Left colon (tissue), 2 donors: ENCODE measurements around the gene ENTREP1. TPM values are rescaled to one million over a fixed set of nuclear protein-coding genes. Genes with fewer than 3 reads are reported as not detected.
"Not testable (repeated sequence)": the region's sequence is repeated elsewhere in the genome, so short reads cannot be mapped to it uniquely, and the experiment has no call there.

Source experiments
- ATAC-seq: fragments of 200-7000 bp; cut with Tn5 transposase; one replicate; pipeline ENCODE4 v1.9.1; 2020; ENCODE audit warnings: mild to moderate bottlenecking, moderate library complexity
- DNase-seq, 2 donors: peaks; one replicate each; pipeline ENCODE4 v3.0.0-alpha.2; 2020
- intact Hi-C, 2 donors: fragments of 100-400 bp; cut with DNase I in 1 of 2; cut with micrococcal nuclease in 1 of 2; formaldehyde crosslinking; loops; one replicate each; pipeline versions ENCODE4 v1.11.2 to v1.14.0; 2022; cut with DNase I, micrococcal nuclease
- total RNA-seq, 2 donors: library from RNA; stranded (reverse); fragmentation: NEBNext Ultra II Directional; extraction: Animal tissue kit (Norgen Biotek cat#: 25700); gene quantifications; one replicate each; pipeline ENCODE4 v1.2.1, GENCODE V29; 2021
- donor health status: DM: no; HTN: no; CAD: no.
- donor health status: DM: yes; HTN: yes; CAD: no.

Gene ENTREP1
- total RNA-seq, 2 donors from 2014 or later = 1.8 to 6.2 TPM

DNA sequence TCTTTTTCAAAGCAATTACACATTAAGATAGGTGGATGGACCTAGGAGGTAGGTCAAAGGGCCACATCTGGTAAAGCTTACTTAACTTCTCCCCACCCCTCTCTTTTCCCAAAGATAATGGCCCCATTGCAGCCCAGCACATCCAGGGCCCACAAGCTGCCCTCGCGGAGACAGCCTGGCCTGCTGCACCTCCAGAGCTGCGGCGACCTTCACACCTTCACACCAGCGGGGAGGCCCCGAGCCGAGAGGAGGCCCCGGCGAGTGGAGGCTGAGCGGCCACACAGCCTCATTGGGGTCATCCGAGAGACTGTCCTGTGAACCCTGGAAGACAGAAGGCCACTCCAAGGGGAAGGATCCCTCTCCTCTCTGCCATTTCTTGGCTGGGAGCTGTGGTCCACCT lies 66.5 kb downstream of the ENTREP1 start:
- no peak for ATAC-seq
- intact Hi-C loops = no loop called here
- no peak for DNase-seq

DNA sequence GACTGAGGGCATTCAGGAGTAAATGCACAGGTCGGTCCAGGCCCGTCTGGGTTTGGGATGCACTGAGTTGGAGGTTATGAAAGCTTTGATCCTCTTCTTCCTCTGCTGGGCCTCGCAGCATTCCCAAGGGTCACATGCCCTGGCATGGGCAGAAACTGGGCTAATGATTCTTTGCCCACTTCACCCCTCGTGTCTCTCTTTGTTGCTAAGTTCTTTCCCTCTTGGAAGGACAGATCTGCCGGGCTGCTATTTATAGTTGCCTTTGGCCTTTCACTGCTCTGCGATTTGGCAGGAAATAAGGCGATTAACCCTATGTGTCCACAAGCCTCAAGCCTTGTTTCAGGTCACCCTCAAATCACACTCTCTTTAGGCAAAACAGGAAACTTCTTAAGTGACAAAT lies 66.9 kb downstream of the ENTREP1 start:
- no peak for DNase-seq
- ATAC-seq = no peak
- intact Hi-C loops = no loop called here

DNA sequence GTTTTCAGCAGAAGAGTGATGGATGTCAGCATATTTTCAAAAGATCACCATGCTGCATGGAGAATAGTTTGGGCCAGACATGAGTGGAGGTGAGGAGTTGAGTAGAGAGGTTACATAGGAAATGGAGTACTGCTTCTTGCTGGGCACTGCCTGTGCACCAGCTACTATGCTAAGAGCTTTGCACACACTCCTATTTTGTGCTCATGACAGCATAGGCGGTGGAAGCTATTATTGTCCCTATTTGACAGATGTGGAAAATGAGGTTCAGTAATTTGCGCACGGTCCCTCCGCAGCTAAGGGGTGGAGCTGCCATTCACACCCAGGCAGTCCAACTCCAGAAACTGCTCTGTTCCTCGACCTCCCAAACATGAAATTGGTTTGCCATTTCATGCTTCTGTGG lies 67.8 kb downstream of the ENTREP1 start:
- intact Hi-C loops = no loop called here
- DNase-seq (no peak), ATAC-seq (no peak)

DNA sequence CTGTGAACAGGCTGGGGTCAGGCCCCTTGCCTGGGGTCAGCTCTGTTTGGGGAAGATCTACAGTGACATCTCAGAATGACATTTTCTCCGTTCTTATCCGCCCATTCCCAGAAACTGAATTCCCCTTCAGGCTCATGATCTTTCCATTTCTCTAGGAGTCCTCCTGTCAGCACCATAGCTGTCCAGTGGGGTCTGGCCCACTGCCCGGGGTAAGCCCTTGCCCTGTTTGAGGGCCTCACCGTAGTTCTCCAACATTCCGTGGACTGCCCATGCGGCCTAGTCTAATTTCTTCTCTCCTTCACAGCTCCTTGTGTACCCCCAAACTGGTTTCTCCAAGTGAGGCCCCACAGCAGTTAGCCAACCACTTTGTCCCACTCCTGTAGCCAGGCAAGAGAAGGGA lies 68.4 kb downstream of the ENTREP1 start:
- intact Hi-C loops = no loop called here
- ATAC-seq (no peak), DNase-seq (no peak)

DNA sequence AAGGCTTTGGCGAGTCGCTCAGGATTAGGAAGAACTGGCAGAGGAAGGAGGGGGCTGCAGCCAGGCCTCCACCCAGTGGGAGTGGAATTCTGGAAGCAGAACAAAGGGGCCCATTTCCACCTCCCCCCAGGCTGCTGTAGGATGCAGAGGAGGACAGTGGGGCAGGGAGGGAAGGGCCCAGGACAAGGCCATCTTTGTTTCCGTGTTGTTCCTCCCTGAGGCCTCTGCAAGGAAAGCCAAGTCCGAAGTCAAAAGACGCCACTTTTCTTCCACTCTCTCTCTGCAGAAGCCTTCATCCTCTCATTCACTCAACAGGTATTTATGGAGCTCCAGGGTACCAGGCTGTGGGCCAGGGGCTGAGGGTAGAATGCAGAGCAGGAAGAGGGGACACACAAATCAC lies 70.7 kb downstream of the ENTREP1 start:
- intact Hi-C loops = no loop called here
- no peak for DNase-seq
- ATAC-seq = no peak

DNA sequence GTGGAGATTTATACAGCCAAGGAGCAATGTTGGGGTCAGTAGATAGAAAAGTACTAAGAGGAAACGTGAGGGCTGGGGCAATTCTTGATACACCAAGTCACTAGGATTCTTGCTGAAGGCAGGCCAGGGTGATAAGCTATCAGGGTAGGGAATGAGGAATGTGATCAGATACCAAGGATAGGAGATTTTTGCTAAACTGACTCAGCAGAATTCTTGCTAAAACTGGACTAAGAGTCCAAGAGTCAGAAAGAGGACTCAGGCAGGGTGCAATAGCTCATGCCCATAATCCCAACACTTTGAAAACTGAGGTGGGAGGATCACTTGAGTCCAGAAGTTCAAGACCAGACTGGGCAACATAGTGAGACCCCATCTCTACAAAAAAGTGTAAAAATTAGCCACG lies 71.7 kb downstream of the ENTREP1 start:
- no peak for DNase-seq
- no peak for ATAC-seq
- intact Hi-C loops = no loop called here

DNA sequence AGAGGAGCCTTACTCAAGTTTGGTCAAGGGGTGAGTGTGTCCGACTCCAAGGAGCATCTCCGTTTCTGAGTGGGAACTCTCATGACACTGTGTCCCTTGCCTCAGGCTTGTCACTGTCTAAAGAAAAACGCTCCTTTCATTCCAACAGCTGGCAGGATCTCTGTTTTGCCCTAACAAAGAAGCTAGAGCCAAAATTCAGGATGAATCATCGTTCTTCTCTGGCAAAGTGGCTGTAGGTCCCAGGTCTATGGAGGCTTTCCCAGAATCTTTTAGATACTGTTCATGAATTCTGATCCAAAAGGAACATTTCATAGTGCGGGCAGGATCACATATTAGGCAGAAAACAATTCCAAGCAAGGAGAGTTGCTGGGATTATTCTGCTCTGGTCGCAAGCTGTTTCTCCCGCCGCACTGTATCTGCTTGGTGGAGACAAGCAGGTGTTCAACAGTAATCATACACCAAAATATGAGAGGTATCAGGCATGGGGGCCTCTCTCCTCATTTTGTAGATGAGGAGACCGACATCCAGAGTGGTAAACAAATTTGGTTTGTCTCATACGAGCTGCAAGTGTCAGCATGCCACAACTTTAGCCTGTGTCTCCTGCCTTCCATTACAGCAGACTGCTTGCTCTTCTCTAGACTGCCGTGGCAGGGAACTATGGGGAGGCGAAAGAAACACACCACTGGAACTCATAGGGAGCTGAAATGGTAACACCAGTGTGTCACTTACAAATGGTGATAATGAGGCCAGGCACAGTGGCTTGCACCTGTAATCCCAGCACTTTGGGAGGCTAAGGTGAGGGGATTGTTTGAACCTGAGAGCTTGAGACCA lies 72.6 kb downstream of the ENTREP1 start:
- no peak for ATAC-seq
- intact Hi-C loops = no loop called here

DNA sequence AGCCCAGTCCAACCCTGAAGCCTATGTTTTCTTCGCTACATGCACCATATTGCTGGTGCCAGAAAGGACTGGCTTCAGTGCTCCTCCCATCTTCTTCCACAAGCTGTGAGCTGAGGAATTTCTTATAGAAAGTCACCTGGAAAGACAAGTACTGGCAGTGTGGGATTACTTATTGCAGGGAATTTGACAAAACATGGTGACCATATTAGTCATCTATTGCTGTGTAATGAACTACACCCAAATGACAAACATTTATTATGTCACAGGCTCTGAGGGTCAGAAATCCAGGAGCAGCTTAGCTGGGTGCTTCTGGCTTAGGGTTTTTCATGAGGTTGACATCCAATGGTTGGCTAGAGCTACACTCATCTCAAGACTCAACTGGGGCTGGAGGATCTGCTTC lies 75.5 kb downstream of the ENTREP1 start:
- intact Hi-C loops = no loop called here
- DNase-seq = no peak
- no peak for ATAC-seq

More for the DNA sequence above, 72.6 kb downstream of the ENTREP1 start:
- DNase-seq = no peak

DNA sequence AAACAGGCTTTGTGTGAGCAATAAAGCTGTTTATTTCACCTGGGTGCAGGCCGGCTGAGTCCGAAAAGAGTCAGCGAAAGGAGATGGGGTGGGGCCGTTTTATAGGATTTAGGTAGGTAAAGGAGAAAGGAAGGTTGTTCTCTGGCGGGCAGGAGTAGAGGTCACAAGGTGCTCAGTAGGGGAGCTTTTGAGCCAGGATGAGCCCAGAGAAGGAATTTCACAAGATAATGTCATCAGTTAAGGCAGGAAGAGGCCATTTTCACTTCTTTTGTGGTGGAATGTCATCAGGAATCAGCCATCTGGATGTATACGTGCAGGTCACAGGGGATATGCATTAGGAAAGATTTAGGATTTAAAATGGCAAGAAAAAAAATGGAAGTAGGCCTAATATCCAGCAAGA lies 84.9 kb downstream of the ENTREP1 start:
- intact Hi-C loops, DNase-seq, ATAC-seq: not testable (repeated sequence)

DNA sequence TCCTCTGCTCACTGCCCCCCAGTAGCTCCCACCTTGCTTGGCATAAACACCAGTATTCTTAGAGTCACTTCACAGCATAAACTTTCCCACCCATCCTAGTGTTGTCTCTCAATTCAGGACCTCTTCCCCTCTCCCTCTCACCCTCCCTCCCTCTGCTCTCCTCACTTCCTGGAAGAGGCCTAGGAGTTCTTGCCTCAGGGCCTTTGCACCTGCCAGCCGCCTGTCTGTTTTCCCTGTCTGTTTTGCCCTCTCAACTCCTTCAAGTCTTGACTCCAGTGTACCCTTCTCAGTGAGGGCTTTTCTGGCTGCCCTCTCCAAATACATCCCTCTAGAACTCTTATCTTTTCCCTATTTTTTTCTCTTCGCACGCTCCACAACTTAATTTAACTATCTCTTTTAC lies 86.2 kb downstream of the ENTREP1 start:
- ATAC-seq (no peak), DNase-seq (no peak)
- intact Hi-C loops = no loop called here

DNA sequence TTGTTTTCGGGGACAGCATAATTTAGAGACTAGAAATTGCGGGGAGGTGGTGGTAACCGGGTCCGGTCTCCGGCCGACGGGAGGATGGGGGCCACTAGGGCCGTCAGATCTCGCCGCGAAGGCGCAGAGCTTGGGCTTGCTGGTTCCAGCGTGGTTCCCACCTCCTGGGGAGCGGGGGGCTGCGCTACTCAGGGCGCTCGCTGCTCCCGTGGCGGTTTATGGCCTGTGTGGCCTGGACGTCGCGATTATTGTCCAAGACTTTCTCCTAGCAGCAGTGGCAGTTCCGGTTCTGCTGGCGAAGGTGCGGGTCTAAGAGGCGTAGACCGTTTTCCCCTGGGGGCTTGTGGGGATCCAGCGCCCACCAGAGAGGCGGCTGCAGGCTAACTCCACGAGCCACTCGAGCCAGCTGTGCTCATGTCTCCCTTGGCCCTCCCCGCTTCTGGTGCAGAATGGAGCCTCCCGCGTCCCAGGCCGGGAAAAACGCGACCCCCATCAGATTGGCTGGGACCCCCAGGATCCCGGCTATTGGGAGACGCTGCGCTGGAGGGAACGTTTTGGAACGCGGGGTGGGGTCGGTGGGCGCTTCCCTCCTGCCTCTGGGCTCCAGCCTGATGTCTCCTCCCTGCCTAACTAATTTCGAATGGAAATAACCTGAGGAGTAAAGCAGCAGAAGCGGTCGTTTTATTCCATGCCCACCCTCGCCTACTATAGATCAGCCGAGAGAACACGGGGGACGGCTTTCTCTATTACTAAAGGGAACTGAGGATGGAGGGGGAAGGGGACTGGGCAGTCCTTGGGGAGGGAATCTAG lies 87.1 kb downstream of the ENTREP1 start:
- intact Hi-C loops = no loop called here
- no peak for ATAC-seq
- no peak for DNase-seq

DNA sequence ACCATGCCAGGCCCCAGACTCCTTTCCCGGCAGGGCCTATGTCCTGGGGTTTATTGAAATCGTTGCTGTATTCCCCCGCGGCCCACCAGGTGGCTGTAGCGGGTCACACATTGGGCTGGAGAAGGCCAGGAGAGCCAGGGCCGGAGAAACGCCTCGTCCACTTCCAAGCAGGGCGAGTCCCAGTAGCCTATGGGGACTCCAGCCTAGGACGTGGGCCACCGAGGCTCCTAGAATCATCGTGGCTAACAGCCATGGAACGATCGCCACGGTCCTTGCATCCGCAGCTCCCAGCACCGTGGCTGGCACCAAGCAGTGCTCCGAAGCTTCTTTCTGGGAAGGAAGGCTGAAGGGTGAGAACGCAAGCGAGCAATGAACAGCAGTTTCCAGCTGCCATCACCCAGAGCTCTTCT lies 87.7 kb downstream of the ENTREP1 start:
- ATAC-seq = peak; percentile 74
- intact Hi-C loops = no loop called here
- DNase-seq = peak in 1 of 2 donors; percentile 45

DNA sequence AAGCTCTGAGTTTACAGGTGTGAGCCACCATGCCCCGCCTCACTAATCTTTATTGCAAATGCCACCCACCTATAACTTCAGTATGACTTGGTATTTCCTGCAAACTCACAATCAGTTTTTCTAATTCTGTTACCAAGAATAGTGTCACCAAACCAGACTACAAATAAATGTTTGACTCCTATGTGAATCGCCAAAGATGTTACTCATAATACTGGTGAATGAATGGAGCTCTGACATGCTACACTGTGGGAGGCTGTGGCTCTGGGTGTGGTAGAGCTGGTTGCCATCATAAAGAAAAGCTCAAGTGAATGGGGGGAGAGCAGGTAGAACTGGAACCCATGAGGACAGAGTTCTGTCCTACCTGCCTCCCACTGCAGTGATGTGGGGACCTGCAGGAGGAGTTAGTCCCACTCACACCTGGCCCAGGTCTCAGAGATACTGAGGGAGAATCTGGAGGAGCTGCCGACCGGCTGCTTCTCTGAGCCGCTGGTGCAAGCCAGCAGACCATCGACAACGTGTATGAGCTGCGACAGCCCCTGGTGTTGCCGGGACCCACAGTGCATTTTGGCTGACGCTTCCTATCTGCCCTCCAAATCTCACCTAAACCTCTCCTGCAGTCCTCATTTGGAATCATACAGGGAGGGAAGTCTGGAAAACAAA lies 95.7 kb downstream of the ENTREP1 start:
- DNase-seq (no peak), ATAC-seq (peak; percentile 45)
- intact Hi-C loops = loop anchor here in 1 of 2 donors (5.0 kb wide), 1 partner anchor 457 kb away; no protein-coding TSS in a partner anchor

DNA sequence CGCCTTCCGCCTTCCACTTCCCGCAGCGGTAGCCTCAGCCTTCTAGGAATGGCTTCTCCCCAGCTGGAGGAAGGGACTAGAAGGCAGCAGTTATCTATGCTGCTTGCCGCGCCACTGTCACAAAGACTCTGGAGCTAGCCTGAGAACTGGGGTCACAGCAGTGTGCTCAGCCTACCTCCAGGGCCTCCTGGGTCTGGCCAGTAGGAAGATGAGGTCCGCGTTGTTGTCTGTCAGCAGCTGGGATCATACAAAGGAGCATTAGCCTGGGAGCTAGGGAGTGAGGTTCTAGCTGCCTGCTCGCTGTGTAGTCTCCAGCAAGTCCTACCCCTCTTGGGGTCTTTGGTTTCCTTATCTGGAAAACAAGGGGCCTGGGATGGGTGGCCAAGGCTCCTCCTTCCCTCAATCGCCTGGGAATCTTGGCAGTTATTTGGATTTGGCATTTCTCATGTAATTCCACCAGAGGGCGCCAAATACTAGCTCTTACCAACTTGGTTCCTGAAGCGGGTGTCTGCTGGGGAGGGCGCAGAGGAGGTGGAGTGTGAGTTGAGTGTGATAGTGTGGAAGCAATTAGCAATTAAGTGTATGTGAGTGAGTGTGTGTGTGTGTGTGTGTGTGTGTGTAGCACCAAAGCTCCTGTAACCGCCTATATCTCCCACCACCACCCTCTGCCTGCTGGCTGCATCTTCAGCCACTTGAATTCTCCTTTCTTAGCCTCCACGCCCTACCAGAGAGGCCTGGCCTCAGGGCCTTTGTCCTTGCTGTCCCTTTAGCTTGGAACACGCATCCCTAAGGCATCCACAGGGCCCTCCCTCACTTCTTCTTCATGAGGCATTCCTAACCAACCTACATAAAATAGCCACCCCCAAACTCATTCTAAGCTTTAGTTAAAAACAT lies 97.1 kb downstream of the ENTREP1 start:
- ATAC-seq = peak; percentile 85

DNA sequence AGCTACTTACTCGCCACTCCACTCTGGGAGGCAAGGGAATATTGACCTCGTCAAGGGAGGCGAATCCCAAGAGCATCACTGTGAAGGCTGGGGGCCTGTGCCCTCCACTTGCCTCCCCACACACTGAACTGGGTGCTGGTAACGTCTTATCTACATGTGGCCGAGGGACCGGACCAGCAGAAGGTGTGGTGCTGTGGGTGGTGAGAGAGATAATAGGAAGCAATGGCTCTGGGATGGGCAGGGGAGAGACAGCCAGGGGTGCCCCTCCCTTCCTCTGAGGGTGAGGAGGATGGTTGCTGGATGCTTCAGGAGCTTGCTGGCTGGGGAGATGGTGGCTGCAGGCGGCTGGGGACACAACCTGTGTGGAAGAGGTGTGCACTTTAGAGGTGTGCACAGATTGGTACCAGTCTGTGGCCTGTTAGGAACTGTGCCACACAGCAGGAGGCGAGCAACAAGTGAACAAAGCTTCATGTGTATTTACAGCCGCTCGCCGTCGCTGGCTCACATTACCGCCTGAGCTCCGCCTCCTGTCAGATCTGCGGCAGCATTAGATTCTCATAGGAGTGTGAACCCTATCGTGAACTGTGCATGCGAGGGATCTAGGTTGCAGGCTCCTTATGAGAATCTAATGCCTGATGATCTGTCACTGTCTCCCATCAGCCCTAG lies 100.3 kb downstream of the ENTREP1 start:
- ATAC-seq (no peak), DNase-seq (no peak)
- intact Hi-C loops = loop anchor here in 1 of 2 donors (5.0 kb wide), 1 partner anchor 122 kb away; no protein-coding TSS in a partner anchor

More for the DNA sequence above, 97.1 kb downstream of the ENTREP1 start:
- peak; percentile 36 for DNase-seq
- intact Hi-C loops = loop anchor here in 1 of 2 donors (2.0 to 5.0 kb wide), 2 partner anchors 127 to 455 kb away; no protein-coding TSS in a partner anchor

DNA sequence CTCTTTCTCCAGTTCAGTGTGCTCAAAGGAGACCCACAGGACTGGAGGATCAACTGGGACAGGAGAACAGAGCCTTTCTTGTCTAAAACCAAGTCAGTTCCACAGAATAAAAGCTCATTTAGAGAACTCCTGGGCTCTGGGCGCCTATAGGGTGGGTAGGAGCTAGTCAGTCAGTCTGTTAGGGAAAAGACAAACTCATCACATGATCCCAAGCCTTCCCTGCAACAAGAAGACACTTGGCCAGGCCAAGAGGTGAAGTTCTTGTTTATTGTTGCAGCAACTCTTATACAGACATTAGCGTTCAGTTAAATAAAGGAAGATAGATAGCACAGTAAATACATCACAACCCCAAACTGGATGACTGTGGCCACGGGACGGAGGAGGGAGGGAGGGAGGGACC lies 102.3 kb downstream of the ENTREP1 start:
- no peak for ATAC-seq
- intact Hi-C loops = loop anchor here in 1 of 2 donors (5.0 kb wide), 1 partner anchor 120 kb away; no protein-coding TSS in a partner anchor

DNA sequence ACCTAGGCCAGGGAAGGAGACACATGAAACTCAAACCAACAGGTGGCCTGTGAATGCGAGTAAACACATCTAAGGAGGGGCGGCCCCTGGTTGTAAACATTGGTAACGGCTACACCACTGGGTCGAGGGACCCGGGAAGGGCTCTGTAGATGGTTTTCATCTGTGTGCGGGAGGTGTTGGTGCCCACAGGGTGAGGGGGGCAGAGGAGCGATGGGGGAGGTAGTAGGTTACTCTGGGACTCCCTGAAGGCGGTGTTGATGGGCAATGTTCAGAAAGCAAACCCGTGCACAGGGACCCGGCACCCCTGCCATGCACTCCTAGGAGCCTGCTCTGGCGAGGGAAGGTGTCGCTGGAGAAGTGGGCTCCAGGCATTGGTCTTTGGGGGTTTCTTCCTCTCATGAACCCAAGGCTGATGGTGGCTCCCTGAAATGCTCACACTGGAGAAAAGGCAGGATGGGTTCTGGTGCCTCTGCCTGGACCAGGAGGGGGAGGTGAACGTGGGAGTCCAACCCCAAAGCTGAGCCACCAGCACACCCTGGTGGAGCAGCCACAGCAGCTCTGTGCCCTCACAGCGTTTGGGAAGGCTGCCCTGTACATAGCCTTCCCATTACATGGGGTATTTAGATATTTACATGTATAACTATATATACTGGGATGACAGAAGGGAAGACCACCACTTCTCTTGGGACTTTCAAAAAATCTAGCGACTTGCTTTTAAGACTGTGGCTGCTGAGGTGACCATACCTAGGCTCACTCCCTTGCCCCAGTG lies 103.2 kb downstream of the ENTREP1 start:
- ATAC-seq (no peak), DNase-seq (no peak)
- intact Hi-C loops = loop anchor here in 1 of 2 donors (5.0 kb wide), 1 partner anchor 119 kb away; no protein-coding TSS in a partner anchor

More for the DNA sequence above, 102.3 kb downstream of the ENTREP1 start:
- DNase-seq = no peak
